H9 (cell line): ENCODE results near the gene ADAM22. TPM values are rescaled to one million over a fixed set of nuclear protein-coding genes. Genes with fewer than 3 reads are reported as not detected.

Experiments
- DNase-seq: peaks from one replicate; pipeline ENCODE4 v3.0.0-alpha.2; 2017
- H2AFZ ChIP-seq: one replicate; pipeline ENCODE4 v1.6.1; 2013; ENCODE audit warnings: mild to moderate bottlenecking, low read length, control low read depth, moderate library complexity
- H2AK5ac ChIP-seq: 2 replicates; pipeline ENCODE4 v1.6.1; 2013; ENCODE audit warnings: low read length, control low read depth, mixed read lengths; ENCODE audit not compliant: insufficient read length
- H2BK120ac ChIP-seq: one replicate; pipeline ENCODE4 v1.6.1; 2013; ENCODE audit warnings: low read depth, mild to moderate bottlenecking, low read length, control low read depth, inconsistent platforms; ENCODE audit not compliant: poor library complexity, severe bottlenecking
- H2BK12ac ChIP-seq: 2 replicates; pipeline ENCODE4 v1.6.1; 2013; ENCODE audit warnings: low read length, control low read depth, mixed read lengths, low read depth; ENCODE audit not compliant: insufficient read length
- H2BK15ac ChIP-seq: 2 replicates; pipeline ENCODE4 v1.6.1; 2013; ENCODE audit warnings: low read depth, low read length, control low read depth
- H2BK20ac ChIP-seq: one replicate; pipeline ENCODE4 v1.6.1; 2013; ENCODE audit warnings: low read depth, mild to moderate bottlenecking, low read length, control low read depth, inconsistent platforms; ENCODE audit not compliant: poor library complexity, severe bottlenecking
- H2BK5ac ChIP-seq: 2 replicates; pipeline ENCODE4 v1.6.1; 2013; ENCODE audit warnings: low read length, control low read depth, mixed read lengths; ENCODE audit not compliant: insufficient read length
- H3K14ac ChIP-seq: 2 replicates; pipeline ENCODE4 v1.6.1; 2013; ENCODE audit warnings: low read length, control low read depth; ENCODE audit not compliant: insufficient read depth
- H3K18ac ChIP-seq: 2 replicates; pipeline ENCODE4 v1.6.1; 2013; ENCODE audit warnings: low read depth, mild to moderate bottlenecking, mixed read lengths, low read length, control low read depth; ENCODE audit not compliant: insufficient read length
- H3K23ac ChIP-seq: 2 replicates; pipeline ENCODE4 v1.6.1; 2013; ENCODE audit warnings: low read length, control low read depth, mixed read lengths, low read depth; ENCODE audit not compliant: insufficient read length
- H3K23me2 ChIP-seq: 2 replicates; pipeline ENCODE4 v1.6.1; 2013; ENCODE audit warnings: low read depth, mild to moderate bottlenecking, mixed read lengths, low read length, control low read depth; ENCODE audit not compliant: insufficient read length, poor library complexity, severe bottlenecking
- H3K27ac ChIP-seq: 2 replicates; pipeline ENCODE4 v1.5.1; 2013; ENCODE audit warnings: low read length, control low read depth, mixed read lengths, low read depth; ENCODE audit not compliant: insufficient read length
- H3K27me3 ChIP-seq: 2 replicates; pipeline ENCODE4 v1.6.1; 2013; ENCODE audit warnings: low read length, control low read depth, inconsistent platforms; ENCODE audit not compliant: insufficient read depth
- H3K4ac ChIP-seq: 2 replicates; pipeline ENCODE4 v1.6.1; 2013; ENCODE audit warnings: low read depth, mild to moderate bottlenecking, control low read depth, inconsistent platforms, low read length, moderate library complexity
- H3K4me1 ChIP-seq: 2 replicates; pipeline ENCODE4 v1.6.1; 2013; ENCODE audit warnings: low read length, control low read depth, inconsistent platforms; ENCODE audit not compliant: insufficient read depth
- H3K4me2 ChIP-seq: 2 replicates; pipeline ENCODE4 v1.6.1; 2013; ENCODE audit warnings: low read length, control low read depth, mixed read lengths; ENCODE audit not compliant: insufficient read length, insufficient read depth
- H3K56ac ChIP-seq: 2 replicates; pipeline ENCODE4 v1.6.1; 2013; ENCODE audit warnings: low read depth, mild to moderate bottlenecking, mixed read lengths, low read length, control low read depth; ENCODE audit not compliant: insufficient read length
- H3K79me1 ChIP-seq: 2 replicates; pipeline ENCODE4 v1.6.1; 2013; ENCODE audit warnings: low read depth, mild to moderate bottlenecking, moderate library complexity, low read length, control low read depth, inconsistent platforms; ENCODE audit not compliant: insufficient read depth, poor library complexity, severe bottlenecking
- H3K79me2 ChIP-seq: 2 replicates; pipeline ENCODE4 v1.6.1; 2013; ENCODE audit warnings: low read length, control low read depth, inconsistent platforms; ENCODE audit not compliant: insufficient read depth
- H3K9ac ChIP-seq: 2 replicates; pipeline ENCODE4 v1.6.1; 2013; ENCODE audit warnings: low read length, control low read depth, mixed read lengths; ENCODE audit not compliant: insufficient read length; ENCODE audit errors: extremely low read depth
- H3K9me3 ChIP-seq: one replicate; pipeline ENCODE4 v1.6.1; 2013; ENCODE audit warnings: low read depth, low read length, inconsistent platforms; ENCODE audit not compliant: control insufficient read depth
- H3T11ph ChIP-seq: one replicate; pipeline ENCODE4 v1.6.1; 2013; ENCODE audit warnings: mild to moderate bottlenecking, low read length, control low read depth, inconsistent platforms
- H4K20me1 ChIP-seq: one replicate; pipeline ENCODE4 v1.6.1; 2013; ENCODE audit not compliant: control insufficient read depth, insufficient read length, insufficient read depth
- H4K5ac ChIP-seq: 2 replicates; pipeline ENCODE4 v1.6.1; 2013; ENCODE audit warnings: low read depth, mild to moderate bottlenecking, mixed read lengths, low read length, control low read depth; ENCODE audit not compliant: insufficient read length
- H4K8ac ChIP-seq: replicated peaks from 2 replicates; pipeline ENCODE4 v1.6.1; 2013; ENCODE audit warnings: low read length, control low read depth, mixed read lengths, low read depth; ENCODE audit not compliant: insufficient read length
- H4K91ac ChIP-seq: 2 replicates; pipeline ENCODE4 v1.6.1; 2013; ENCODE audit warnings: low read depth, mild to moderate bottlenecking, moderate library complexity, mixed read lengths, low read length, control low read depth; ENCODE audit not compliant: insufficient read length
- H3K27ac Mint-ChIP-seq, 3 experiments: 2 replicates in 2 of 3; 3 replicates in 1 of 3; pipeline ENCODE4 v1.8.0; 2020 to 2021; ENCODE audit warnings: mixed read lengths in 3 of 3, mild to moderate bottlenecking in 1 of 3, moderate library complexity in 1 of 3
- H3K27me3 Mint-ChIP-seq: 2 replicates; pipeline ENCODE4 v1.8.0; 2021; ENCODE audit warnings: low read depth, mild to moderate bottlenecking, moderate library complexity, mixed read lengths
- H3K36me3 Mint-ChIP-seq, 3 experiments: 2 replicates in 2 of 3; 3 replicates in 1 of 3; pipeline ENCODE4 v1.8.0; 2020 to 2021; ENCODE audit warnings: low read depth in 3 of 3, mixed read lengths in 3 of 3; ENCODE audit not compliant: insufficient read depth in 1 of 3
- H3K4me1 Mint-ChIP-seq, 2 experiments: 2 replicates each; pipeline ENCODE4 v1.8.0; 2020; ENCODE audit warnings: mixed read lengths in 2 of 2
- H3K4me3 Mint-ChIP-seq, 2 experiments: 2 replicates in 1 of 2; 3 replicates in 1 of 2; pipeline ENCODE4 v1.8.0; 2020 to 2021; ENCODE audit warnings: mild to moderate bottlenecking in 2 of 2, mixed read lengths in 2 of 2, moderate library complexity in 1 of 2
- H3K9me3 Mint-ChIP-seq, 2 experiments: 2 replicates in 1 of 2; 3 replicates in 1 of 2; pipeline ENCODE4 v1.8.0; 2020; ENCODE audit warnings: mild to moderate bottlenecking in 2 of 2, mixed read lengths in 2 of 2, moderate library complexity in 1 of 2
- WGBS: extraction: QIAGEN DNeasy Blood & Tissue Kit; methylation state at CpG from one replicate; pipeline ENCODE4 v1.1.7; 2013; ENCODE audit warnings: missing lambda C conversion rate, low lambda C conversion rate, mixed read lengths; ENCODE audit not compliant: insufficient read length; ENCODE audit errors: extremely low coverage; 5-methylcytosine and 5-hydroxymethylcytosine counted together
- total RNA-seq: library from RNA; stranded (reverse); gene quantifications from 2 replicates; pipeline ENCODE4 v1.2.1, GENCODE V29; 2021
- TF ChIP-seq, protein P1 (sequence below): fragments of 200-600 bp; sonication (generic); conservative IDR thresholded peaks from 3 replicates; pipeline ENCODE4 v1.8.0; 2021; ENCODE audit warnings: antibody characterized with exemption, mild to moderate bottlenecking

Gene ADAM22
- total RNA-seq, 1 experiment from 2014 or later: 8.7 TPM

GRCh38 chr7:88206254-88206653 is 272.2 kb downstream of the ADAM22 start:
- Mint-ChIP-seq H3K27ac (no peak overlapping the region), H3K36me3 (peaks cover 39 to 62% (median 57%) of the 10 kb centered on the region in 3 experiments; a peak in 6 of 7 replicates), H3K4me3 (no peak overlapping the region), H3K9me3 (no peaks in the 10 kb centered on the region), H3K4me1 (peaks cover 14 to 25% of the 10 kb centered on the region in 2 experiments), H3K27me3 (no peaks in the 10 kb centered on the region)
- H2AK5ac ChIP-seq: no peak overlapping the region
- H3K23me2 ChIP-seq: no peaks in the 10 kb centered on the region
- no peaks in the 10 kb centered on the region for H3K79me2 ChIP-seq
- no peak overlapping the region for H2BK5ac ChIP-seq
- H3K9me3 ChIP-seq: no peaks in the 10 kb centered on the region
- no peaks in the 10 kb centered on the region for H3K27me3 ChIP-seq
- no peak overlapping the region for H2AFZ ChIP-seq
- no peaks in the 10 kb centered on the region for H4K20me1 ChIP-seq
- TF ChIP-seq, protein P1, sequence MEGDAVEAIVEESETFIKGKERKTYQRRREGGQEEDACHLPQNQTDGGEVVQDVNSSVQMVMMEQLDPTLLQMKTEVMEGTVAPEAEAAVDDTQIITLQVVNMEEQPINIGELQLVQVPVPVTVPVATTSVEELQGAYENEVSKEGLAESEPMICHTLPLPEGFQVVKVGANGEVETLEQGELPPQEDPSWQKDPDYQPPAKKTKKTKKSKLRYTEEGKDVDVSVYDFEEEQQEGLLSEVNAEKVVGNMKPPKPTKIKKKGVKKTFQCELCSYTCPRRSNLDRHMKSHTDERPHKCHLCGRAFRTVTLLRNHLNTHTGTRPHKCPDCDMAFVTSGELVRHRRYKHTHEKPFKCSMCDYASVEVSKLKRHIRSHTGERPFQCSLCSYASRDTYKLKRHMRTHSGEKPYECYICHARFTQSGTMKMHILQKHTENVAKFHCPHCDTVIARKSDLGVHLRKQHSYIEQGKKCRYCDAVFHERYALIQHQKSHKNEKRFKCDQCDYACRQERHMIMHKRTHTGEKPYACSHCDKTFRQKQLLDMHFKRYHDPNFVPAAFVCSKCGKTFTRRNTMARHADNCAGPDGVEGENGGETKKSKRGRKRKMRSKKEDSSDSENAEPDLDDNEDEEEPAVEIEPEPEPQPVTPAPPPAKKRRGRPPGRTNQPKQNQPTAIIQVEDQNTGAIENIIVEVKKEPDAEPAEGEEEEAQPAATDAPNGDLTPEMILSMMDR: no peak
- H3K18ac ChIP-seq: no peak overlapping the region
- no peak overlapping the region for H3K27ac ChIP-seq
- H3K4ac ChIP-seq: no peak overlapping the region
- no peak overlapping the region for H3K9ac ChIP-seq
- H3K4me1 ChIP-seq: peaks cover 3% of the 10 kb centered on the region; the same call in 1 of the 2 replicates
- no peak overlapping the region for H4K91ac ChIP-seq
- no peaks in the 10 kb centered on the region for H3K79me1 ChIP-seq
- H3K56ac ChIP-seq: no peak overlapping the region
- no peak overlapping the region for H3K4me2 ChIP-seq
- no peak overlapping the region for H3K23ac ChIP-seq
- no peak overlapping the region for H4K5ac ChIP-seq
- no peak overlapping the region for H4K8ac ChIP-seq
- no peak overlapping the region for H3K14ac ChIP-seq
- no peak overlapping the region for H2BK12ac ChIP-seq
- no peak overlapping the region for H2BK120ac ChIP-seq
- no CpG with 5 or more reads among the region's 4 CpGs for WGBS
- no peak overlapping the region for H2BK20ac ChIP-seq
- no peak overlapping the region for H2BK15ac ChIP-seq
- no peak for DNase-seq
- H3T11ph ChIP-seq: no peak overlapping the region
